Measurements from ENCODE around the gene PXT1.

PXT1 gene

DNA sequence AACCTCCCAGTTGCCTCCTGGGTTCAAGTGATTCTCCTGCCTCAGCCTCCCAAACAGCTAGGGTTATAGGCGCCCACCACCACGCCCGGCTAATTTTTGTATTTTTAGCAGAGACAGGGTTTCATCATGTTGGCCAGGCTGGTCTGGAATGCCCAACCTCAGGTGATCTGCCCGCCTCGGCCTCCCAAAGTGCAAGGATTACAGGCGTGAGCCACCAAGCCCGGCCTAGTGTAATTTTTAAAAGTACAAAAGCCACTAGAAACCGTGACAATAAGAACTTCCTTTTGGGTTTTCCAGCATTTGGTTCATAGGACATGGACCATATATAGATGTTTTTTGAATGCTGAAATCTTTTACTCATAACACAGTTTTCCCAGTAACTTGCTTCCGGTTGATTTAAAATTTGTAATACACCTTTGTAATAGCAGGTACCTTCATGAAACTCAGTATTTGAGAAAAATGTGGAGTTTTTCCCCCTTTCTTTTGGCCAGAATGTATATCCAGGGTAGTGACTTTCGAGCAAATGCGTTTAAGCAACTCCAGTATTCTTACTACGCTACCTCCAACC, 467 bp downstream of the PXT1 start:
- Histone ChIP-seq H3K27me3 (ENCODE audit: insufficient read depth, poor library complexity, severe bottlenecking) (no peaks in the 10 kb centered on the region), H3K27ac (replicated peaks) (peak overlapping the region; percentile 94), H3K4me3 (replicated peaks; ENCODE audit: insufficient read depth, low read length) (peak overlapping the region; percentile 68)
- TF ChIP-seq POLR2AphosphoS5 (IDR thresholded peaks at IDR 0.05; ENCODE audit: low read depth) (no peak), SPI1 (IDR thresholded peaks at IDR 0.05; ENCODE audit: borderline replicate concordance, low read depth) (no peak), GABPA (IDR thresholded peaks at IDR 0.05; ENCODE audit: low read depth) (no peak)
- TF ChIP-seq, protein P1, sequence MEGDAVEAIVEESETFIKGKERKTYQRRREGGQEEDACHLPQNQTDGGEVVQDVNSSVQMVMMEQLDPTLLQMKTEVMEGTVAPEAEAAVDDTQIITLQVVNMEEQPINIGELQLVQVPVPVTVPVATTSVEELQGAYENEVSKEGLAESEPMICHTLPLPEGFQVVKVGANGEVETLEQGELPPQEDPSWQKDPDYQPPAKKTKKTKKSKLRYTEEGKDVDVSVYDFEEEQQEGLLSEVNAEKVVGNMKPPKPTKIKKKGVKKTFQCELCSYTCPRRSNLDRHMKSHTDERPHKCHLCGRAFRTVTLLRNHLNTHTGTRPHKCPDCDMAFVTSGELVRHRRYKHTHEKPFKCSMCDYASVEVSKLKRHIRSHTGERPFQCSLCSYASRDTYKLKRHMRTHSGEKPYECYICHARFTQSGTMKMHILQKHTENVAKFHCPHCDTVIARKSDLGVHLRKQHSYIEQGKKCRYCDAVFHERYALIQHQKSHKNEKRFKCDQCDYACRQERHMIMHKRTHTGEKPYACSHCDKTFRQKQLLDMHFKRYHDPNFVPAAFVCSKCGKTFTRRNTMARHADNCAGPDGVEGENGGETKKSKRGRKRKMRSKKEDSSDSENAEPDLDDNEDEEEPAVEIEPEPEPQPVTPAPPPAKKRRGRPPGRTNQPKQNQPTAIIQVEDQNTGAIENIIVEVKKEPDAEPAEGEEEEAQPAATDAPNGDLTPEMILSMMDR (IDR thresholded peaks at IDR 0.05; ENCODE audit: insufficient read depth, low read length), result no peak
- TF ChIP-seq, protein P2, sequence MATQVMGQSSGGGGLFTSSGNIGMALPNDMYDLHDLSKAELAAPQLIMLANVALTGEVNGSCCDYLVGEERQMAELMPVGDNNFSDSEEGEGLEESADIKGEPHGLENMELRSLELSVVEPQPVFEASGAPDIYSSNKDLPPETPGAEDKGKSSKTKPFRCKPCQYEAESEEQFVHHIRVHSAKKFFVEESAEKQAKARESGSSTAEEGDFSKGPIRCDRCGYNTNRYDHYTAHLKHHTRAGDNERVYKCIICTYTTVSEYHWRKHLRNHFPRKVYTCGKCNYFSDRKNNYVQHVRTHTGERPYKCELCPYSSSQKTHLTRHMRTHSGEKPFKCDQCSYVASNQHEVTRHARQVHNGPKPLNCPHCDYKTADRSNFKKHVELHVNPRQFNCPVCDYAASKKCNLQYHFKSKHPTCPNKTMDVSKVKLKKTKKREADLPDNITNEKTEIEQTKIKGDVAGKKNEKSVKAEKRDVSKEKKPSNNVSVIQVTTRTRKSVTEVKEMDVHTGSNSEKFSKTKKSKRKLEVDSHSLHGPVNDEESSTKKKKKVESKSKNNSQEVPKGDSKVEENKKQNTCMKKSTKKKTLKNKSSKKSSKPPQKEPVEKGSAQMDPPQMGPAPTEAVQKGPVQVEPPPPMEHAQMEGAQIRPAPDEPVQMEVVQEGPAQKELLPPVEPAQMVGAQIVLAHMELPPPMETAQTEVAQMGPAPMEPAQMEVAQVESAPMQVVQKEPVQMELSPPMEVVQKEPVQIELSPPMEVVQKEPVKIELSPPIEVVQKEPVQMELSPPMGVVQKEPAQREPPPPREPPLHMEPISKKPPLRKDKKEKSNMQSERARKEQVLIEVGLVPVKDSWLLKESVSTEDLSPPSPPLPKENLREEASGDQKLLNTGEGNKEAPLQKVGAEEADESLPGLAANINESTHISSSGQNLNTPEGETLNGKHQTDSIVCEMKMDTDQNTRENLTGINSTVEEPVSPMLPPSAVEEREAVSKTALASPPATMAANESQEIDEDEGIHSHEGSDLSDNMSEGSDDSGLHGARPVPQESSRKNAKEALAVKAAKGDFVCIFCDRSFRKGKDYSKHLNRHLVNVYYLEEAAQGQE (IDR thresholded peaks at IDR 0.05; ENCODE audit: insufficient replicate concordance, low read depth), result no peak
- DNase-seq (ENCODE audit: low read depth in 1 of 2, low spot score in 1 of 2), result no peak

DNA sequence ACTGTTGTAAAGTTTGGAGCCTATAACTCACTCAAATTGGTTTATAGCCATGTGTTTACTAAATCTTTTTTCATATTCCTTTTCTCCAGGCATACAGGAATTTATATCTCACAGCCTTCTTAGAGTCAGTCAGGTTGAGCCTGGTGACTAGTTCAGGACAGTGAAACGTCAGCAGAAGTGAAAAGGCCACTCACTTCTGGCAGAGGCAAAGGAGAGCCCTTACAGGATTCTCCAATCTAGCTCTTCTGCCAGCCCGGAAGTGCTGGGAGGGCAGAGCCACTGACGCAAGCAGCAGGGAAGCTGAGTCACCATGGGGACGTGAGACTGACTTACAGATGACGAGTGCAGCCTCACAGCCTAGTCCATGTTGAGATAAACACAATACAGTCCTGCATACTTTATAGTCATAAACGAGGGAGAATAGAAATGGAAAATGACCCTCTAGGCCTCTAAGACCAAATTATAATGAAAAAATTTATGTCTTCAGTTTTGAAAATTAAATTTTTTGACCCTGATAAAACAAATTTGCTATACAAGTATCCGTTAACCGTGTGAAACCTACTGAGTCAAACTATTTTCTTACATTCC, 1.3 kb downstream of the PXT1 start:
- no peak overlapping the region for H3K4me3 ChIP-seq (replicated peaks; ENCODE audit: insufficient read depth, low read length)
- H3K27me3 ChIP-seq (ENCODE audit: insufficient read depth, poor library complexity, severe bottlenecking), result no peaks in the 10 kb centered on the region
- peak; percentile 91 to 97 for DNase-seq (ENCODE audit: low read depth in 1 of 2, low spot score in 1 of 2)
- TF ChIP-seq, protein P1 (IDR thresholded peaks at IDR 0.05; ENCODE audit: insufficient read depth, low read length), result no peak
- TF ChIP-seq SPI1 (IDR thresholded peaks at IDR 0.05; ENCODE audit: borderline replicate concordance, low read depth) (peak; percentile 62; the same call in 1 of the 2 replicates), GABPA (IDR thresholded peaks at IDR 0.05; ENCODE audit: low read depth) (peak; percentile 62; the same call in 1 of the 2 replicates), POLR2AphosphoS5 (IDR thresholded peaks at IDR 0.05; ENCODE audit: low read depth) (peak; percentile 59; the same call in 1 of the 2 replicates)
- TF ChIP-seq, protein P2 (IDR thresholded peaks at IDR 0.05; ENCODE audit: insufficient replicate concordance, low read depth), result no peak
- peak overlapping the region; percentile 94 for H3K27ac ChIP-seq (replicated peaks)

DNA sequence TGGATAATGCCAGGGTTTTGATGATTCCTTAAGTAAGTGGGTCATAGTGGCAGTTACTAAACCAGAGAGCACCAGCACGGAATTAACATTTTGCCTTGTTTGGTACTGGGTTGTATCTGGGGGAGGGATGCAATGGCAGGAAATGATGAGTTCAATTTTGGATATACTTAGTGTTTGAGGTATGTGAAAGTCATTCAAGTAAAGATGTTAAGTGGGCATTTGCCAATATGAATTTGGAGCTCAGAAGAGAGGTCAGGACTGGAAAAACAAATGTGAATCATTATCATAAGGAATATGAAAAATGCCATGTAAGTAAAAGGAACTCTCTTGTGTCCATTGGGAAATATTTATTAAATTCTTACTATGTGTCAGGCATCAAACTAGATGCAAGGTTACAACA, 6.2 kb downstream of the PXT1 start:
- Histone ChIP-seq H3K4me3 (replicated peaks; ENCODE audit: insufficient read depth, low read length) (no peak overlapping the region), H3K27ac (replicated peaks) (no peak overlapping the region), H3K27me3 (ENCODE audit: insufficient read depth, poor library complexity, severe bottlenecking) (no peaks in the 10 kb centered on the region)
- TF ChIP-seq GABPA (IDR thresholded peaks at IDR 0.05; ENCODE audit: low read depth) (no peak), SPI1 (IDR thresholded peaks at IDR 0.05; ENCODE audit: borderline replicate concordance, low read depth) (no peak), POLR2AphosphoS5 (IDR thresholded peaks at IDR 0.05; ENCODE audit: low read depth) (no peak)
- TF ChIP-seq, protein P2 (IDR thresholded peaks at IDR 0.05; ENCODE audit: insufficient replicate concordance, low read depth), result no peak
- TF ChIP-seq, protein P1 (IDR thresholded peaks at IDR 0.05; ENCODE audit: insufficient read depth, low read length), result no peak
- no peak for DNase-seq (ENCODE audit: low read depth in 1 of 2, low spot score in 1 of 2)
